H1 (cell line): ENCODE data around the gene SMAD1. TPM values are rescaled to one million over a fixed set of nuclear protein-coding genes. Genes with fewer than 3 reads are reported as not detected.

ENCODE experiments used
- CTCF ChIA-PET: fragments of 300-600 bp; sonication (Branson Sonifier 250); formaldehyde crosslinking; loops from one replicate; lab custom pipeline; 2021; ENCODE audit not compliant: partially characterized antibody; lab: Charles Lee
- POLR2A ChIA-PET: fragments of 300-600 bp; sonication (Branson Sonifier 250); formaldehyde crosslinking; loops from one replicate; lab custom pipeline; 2021; ENCODE audit warnings: inconsistent platforms; ENCODE audit not compliant: partially characterized antibody; lab: Charles Lee
- DNase-seq, 2 experiments: peaks; one replicate each; pipeline versions ENCODE4 v3.0.0 to v3.0.0-alpha.2; 2010 to 2022; ENCODE audit warnings: low spot score in 2 of 2, low read depth in 1 of 2, mixed read lengths in 1 of 2
- FAIRE-seq: peaks from 2 replicates; lab custom pipeline; 2011; peaks lifted over from hg19 to GRCh38; lab: Jason Lieb, UNC
- H2AFZ ChIP-seq: 2 replicates; pipeline ENCODE4 v1.8.1; 2012; ENCODE audit warnings: low read length, inconsistent platforms
- H2AK5ac ChIP-seq: 2 replicates; pipeline ENCODE4 v1.6.1; 2013; ENCODE audit warnings: low read depth, low read length
- H2BK120ac ChIP-seq: replicated peaks from 2 replicates; pipeline ENCODE3; 2013; ENCODE audit warnings: low read depth, low read length, inconsistent platforms
- H2BK12ac ChIP-seq: 2 replicates; pipeline ENCODE4 v1.6.1; 2013; ENCODE audit warnings: low read depth, low read length
- H2BK15ac ChIP-seq: 2 replicates; pipeline ENCODE4 v1.6.1; 2013; ENCODE audit warnings: low read length
- H2BK20ac ChIP-seq: 2 replicates; pipeline ENCODE4 v1.6.1; 2013; ENCODE audit warnings: low read length
- H2BK5ac ChIP-seq: 2 replicates; pipeline ENCODE4 v1.6.1; 2013; ENCODE audit warnings: low read depth, low read length
- H3K14ac ChIP-seq: 2 replicates; pipeline ENCODE4 v1.6.1; 2013; ENCODE audit warnings: inconsistent platforms; ENCODE audit not compliant: insufficient read length
- H3K18ac ChIP-seq: 2 replicates; pipeline ENCODE4 v1.6.1; 2013; ENCODE audit warnings: low read length; ENCODE audit errors: extremely low read depth
- H3K23ac ChIP-seq: 2 replicates; pipeline ENCODE4 v1.6.1; 2013; ENCODE audit warnings: inconsistent platforms; ENCODE audit not compliant: insufficient read length
- H3K23me2 ChIP-seq: 2 replicates; pipeline ENCODE4 v1.6.1; 2013; ENCODE audit warnings: low read depth, low read length
- H3K27ac ChIP-seq: 2 replicates; pipeline ENCODE4 v1.6.1; 2011; ENCODE audit warnings: low read depth, low read length, inconsistent platforms
- H3K27me3 ChIP-seq, 4 experiments: replicated peaks in 1 of 4; 1 replicate in 1 of 4; 2 replicates in 3 of 4; pipeline versions ENCODE4 v1.6.1 to v1.8.1; 2011 to 2013; ENCODE audit warnings: low read length in 3 of 4, mild to moderate bottlenecking in 3 of 4, inconsistent platforms in 2 of 4, mixed read lengths in 2 of 4, moderate library complexity in 1 of 4; ENCODE audit not compliant: control insufficient read depth in 3 of 4, insufficient read depth in 3 of 4; ENCODE audit errors: extremely low read depth in 1 of 4
- H3K36me3 ChIP-seq, 4 experiments: 2 replicates each; pipeline versions ENCODE4 v1.6.1 to v1.8.1; 2011 to 2013; ENCODE audit warnings: mild to moderate bottlenecking in 4 of 4, low read length in 3 of 4, moderate library complexity in 2 of 4, control low read depth in 1 of 4, inconsistent platforms in 1 of 4; ENCODE audit not compliant: insufficient read depth in 4 of 4, control insufficient read depth in 2 of 4
- H3K4ac ChIP-seq: replicated peaks from 2 replicates; pipeline ENCODE3; 2013; ENCODE audit warnings: low read length, low read depth, mixed read lengths, inconsistent platforms; ENCODE audit not compliant: insufficient read length
- H3K4me1 ChIP-seq, 4 experiments: replicated peaks in 1 of 4; 1 replicate in 1 of 4; 2 replicates in 3 of 4; pipeline versions ENCODE4 v1.6.1 to v1.8.1; 2011 to 2013; ENCODE audit warnings: low read length in 3 of 4, inconsistent platforms in 2 of 4, mixed read lengths in 1 of 4; ENCODE audit not compliant: insufficient read depth in 4 of 4, control insufficient read depth in 3 of 4
- H3K4me2 ChIP-seq, 2 experiments: 2 replicates each; pipeline versions ENCODE4 v1.6.1 to v1.8.1; 2011 to 2013; ENCODE audit warnings: low read depth in 2 of 2, low read length in 2 of 2, control low read depth in 1 of 2, inconsistent platforms in 1 of 2, mild to moderate bottlenecking in 1 of 2; ENCODE audit not compliant: insufficient read depth in 1 of 2
- H3K4me3 ChIP-seq, 4 experiments: fragments of 200-600, 300-600 bp in 1 of 4; sonication (generic), shearing (Covaris generic), sonication (Bioruptor Twin) in 1 of 4; 2 replicates each; pipeline versions ENCODE4 v1.5.1 to v1.8.1; 2011 to 2016; ENCODE audit warnings: low read length in 4 of 4, low read depth in 3 of 4, control low read depth in 2 of 4, inconsistent platforms in 2 of 4, mild to moderate bottlenecking in 2 of 4, mixed read lengths in 1 of 4, moderate library complexity in 1 of 4; ENCODE audit not compliant: insufficient read depth in 2 of 4; ENCODE audit errors: extremely low read depth in 1 of 4
- H3K56ac ChIP-seq: replicated peaks from 2 replicates; pipeline ENCODE3; 2013; ENCODE audit warnings: low read depth, mild to moderate bottlenecking, mixed read lengths, low read length, inconsistent platforms; ENCODE audit not compliant: insufficient read length
- H3K79me1 ChIP-seq: 2 replicates; pipeline ENCODE4 v1.6.1; 2013; ENCODE audit warnings: low read depth, low read length, control low read depth
- H3K79me2 ChIP-seq, 2 experiments: 2 replicates each; pipeline versions ENCODE4 v1.6.1 to v1.8.1; 2012 to 2013; ENCODE audit warnings: low read length in 2 of 2, mild to moderate bottlenecking in 2 of 2, inconsistent platforms in 1 of 2; ENCODE audit not compliant: insufficient read depth in 2 of 2, control insufficient read depth in 1 of 2
- H3K9ac ChIP-seq, 4 experiments: replicated peaks in 1 of 4; 1 replicate in 1 of 4; 2 replicates in 3 of 4; pipeline versions ENCODE4 v1.6.1 to v1.8.1; 2011 to 2013; ENCODE audit warnings: low read depth in 3 of 4, low read length in 3 of 4, control low read depth in 2 of 4, mild to moderate bottlenecking in 2 of 4, moderate library complexity in 2 of 4, inconsistent platforms in 1 of 4; ENCODE audit errors: extremely low read depth in 1 of 4
- H3K9me3 ChIP-seq, 2 experiments: 2 replicates each; pipeline versions ENCODE4 v1.6.1 to v1.8.1; 2012 to 2013; ENCODE audit warnings: mild to moderate bottlenecking in 2 of 2, moderate library complexity in 2 of 2, control low read depth in 1 of 2, inconsistent platforms in 1 of 2, low read depth in 1 of 2, low read length in 1 of 2, mixed read lengths in 1 of 2; ENCODE audit not compliant: insufficient read depth in 2 of 2
- H4K20me1 ChIP-seq, 2 experiments: replicated peaks in 1 of 2; 2 replicates each; pipeline versions ENCODE3 to v1.8.1; 2011 to 2013; ENCODE audit warnings: inconsistent platforms in 2 of 2, low read length in 2 of 2, mild to moderate bottlenecking in 1 of 2; ENCODE audit not compliant: insufficient read depth in 2 of 2, control insufficient read depth in 1 of 2
- H4K5ac ChIP-seq: 2 replicates; pipeline ENCODE4 v1.6.1; 2013; ENCODE audit warnings: low read length, low read depth, mixed read lengths, inconsistent platforms; ENCODE audit not compliant: insufficient read length
- H4K8ac ChIP-seq: 2 replicates; pipeline ENCODE4 v1.8.0; 2013; ENCODE audit warnings: mild to moderate bottlenecking, moderate library complexity, low read length, inconsistent platforms; ENCODE audit not compliant: insufficient read depth; ENCODE audit errors: extremely low read depth
- H4K91ac ChIP-seq: replicated peaks from 2 replicates; pipeline ENCODE3; 2013; ENCODE audit warnings: low read length, mixed read lengths, inconsistent platforms; ENCODE audit not compliant: insufficient read length
- ASH2L ChIP-seq: fragments of 200-600, 300-600 bp; sonication (generic); IDR thresholded peaks from one replicate; pipeline ENCODE4 v1.7.1; 2017; ENCODE audit warnings: low read length
- BRCA1 ChIP-seq: IDR thresholded peaks from 2 replicates; pipeline ENCODE4 v1.6.1; 2012; ENCODE audit warnings: low read depth, low read length, improper control_type of control experiment
- CBX5 ChIP-seq: fragments of 300-800, 300-1000 bp; sonication (generic); IDR thresholded peaks from 2 replicates; pipeline ENCODE4 v1.7.1; 2016; ENCODE audit warnings: antibody characterized with exemption, low read length, low read depth
- CHD2 ChIP-seq: IDR thresholded peaks from 2 replicates; pipeline ENCODE4 v1.6.1; 2012; ENCODE audit warnings: low read length, improper control_type of control experiment
- CTBP2 ChIP-seq: IDR thresholded peaks from 2 replicates; pipeline ENCODE4 v1.7.0; 2011; ENCODE audit warnings: borderline replicate concordance, mild to moderate bottlenecking, moderate library complexity, mixed read lengths, low read length; ENCODE audit not compliant: insufficient read depth, insufficient read length
- FOSL1 ChIP-seq: IDR thresholded peaks from 2 replicates; pipeline ENCODE4 v1.6.1; 2011; ENCODE audit warnings: mild to moderate bottlenecking, low read depth, low read length, moderate library complexity; ENCODE audit not compliant: insufficient read depth
- GTF2F1 ChIP-seq: IDR thresholded peaks from 2 replicates; pipeline ENCODE4 v1.6.1; 2012; ENCODE audit warnings: low read depth, low read length, improper control_type of control experiment, borderline replicate concordance
- JUND ChIP-seq: IDR thresholded peaks from 2 replicates; pipeline ENCODE4 v1.6.1; 2011; ENCODE audit warnings: mild to moderate bottlenecking, improper control_type of control experiment, low read length
- KDM4A ChIP-seq: IDR thresholded peaks from one replicate; pipeline ENCODE4 v1.7.1; 2012; ENCODE audit warnings: low read depth, mild to moderate bottlenecking, moderate library complexity, low read length, inconsistent platforms; ENCODE audit not compliant: severe bottlenecking
- POU5F1 ChIP-seq: IDR thresholded peaks from 2 replicates; pipeline ENCODE4 v1.6.1; 2011; ENCODE audit warnings: low read depth, mild to moderate bottlenecking, low read length, moderate library complexity
- RFX5 ChIP-seq: IDR thresholded peaks from 2 replicates; pipeline ENCODE4 v1.6.1; 2011; ENCODE audit warnings: low read depth, low read length, improper control_type of control experiment, borderline replicate concordance
- SIX5 ChIP-seq: IDR thresholded peaks from 2 replicates; pipeline ENCODE4 v1.6.1; 2011; ENCODE audit warnings: mild to moderate bottlenecking, low read depth, low read length
- TCF12 ChIP-seq: IDR thresholded peaks from 2 replicates; pipeline ENCODE4 v1.6.1; 2011; ENCODE audit warnings: low read depth, mild to moderate bottlenecking, low read length
- WGBS, 2 experiments: shearing (Covaris generic) in 1 of 2; methylation state at CpG; one replicate each; pipeline versions ENCODE4 v1.1.6 to v1.1.7; 2013 to 2015; ENCODE audit warnings: low lambda C conversion rate in 2 of 2, mixed read lengths in 2 of 2, inconsistent platforms in 1 of 2, low coverage in 1 of 2, missing lambda C conversion rate in 1 of 2; ENCODE audit not compliant: insufficient replicate concordance in 2 of 2, insufficient coverage in 1 of 2, insufficient read length in 1 of 2; ENCODE audit errors: extremely low coverage in 1 of 2, missing lambda C conversion rate in 1 of 2; 5-methylcytosine and 5-hydroxymethylcytosine counted together
- polyA plus RNA-seq, 7 experiments: library from polyadenylated mRNA; depleted of rRNA in 3 of 7; stranded (reverse) in 5 of 7; unstranded in 2 of 7; fragments of >200 nt in 5 of 7; fragments of 200-250 nt in 2 of 7; gene quantifications; 1 replicate in 5 of 7; 2 replicates in 1 of 7; 4 replicates in 1 of 7; pipeline versions ENCODE4 v1.2.1 to v1.2.3, GENCODE V29; 2011 to 2013; ENCODE audit warnings: missing spikeins in 2 of 7, mixed read lengths in 2 of 7
- total RNA-seq: library from RNA; stranded (reverse); fragmentation: NEBNext Ultra II Directional; extraction: Animal tissue kit (Norgen Biotek cat#: 25700); gene quantifications from 2 replicates; pipeline ENCODE4 v1.2.1, GENCODE V29; 2021
- TF ChIP-seq, protein P1 (sequence below): IDR thresholded peaks from 2 replicates; pipeline ENCODE4 v1.6.1; 2011; ENCODE audit warnings: low read depth, mild to moderate bottlenecking, low read length; ENCODE audit not compliant: insufficient read depth

SMAD1 gene
- total and polyA plus RNA-seq, 2 of the 8 experiments (the other 6 are each of a cell fraction or from before 2014, with no cell fraction given) = 22.6 to 25.3 TPM

DNA sequence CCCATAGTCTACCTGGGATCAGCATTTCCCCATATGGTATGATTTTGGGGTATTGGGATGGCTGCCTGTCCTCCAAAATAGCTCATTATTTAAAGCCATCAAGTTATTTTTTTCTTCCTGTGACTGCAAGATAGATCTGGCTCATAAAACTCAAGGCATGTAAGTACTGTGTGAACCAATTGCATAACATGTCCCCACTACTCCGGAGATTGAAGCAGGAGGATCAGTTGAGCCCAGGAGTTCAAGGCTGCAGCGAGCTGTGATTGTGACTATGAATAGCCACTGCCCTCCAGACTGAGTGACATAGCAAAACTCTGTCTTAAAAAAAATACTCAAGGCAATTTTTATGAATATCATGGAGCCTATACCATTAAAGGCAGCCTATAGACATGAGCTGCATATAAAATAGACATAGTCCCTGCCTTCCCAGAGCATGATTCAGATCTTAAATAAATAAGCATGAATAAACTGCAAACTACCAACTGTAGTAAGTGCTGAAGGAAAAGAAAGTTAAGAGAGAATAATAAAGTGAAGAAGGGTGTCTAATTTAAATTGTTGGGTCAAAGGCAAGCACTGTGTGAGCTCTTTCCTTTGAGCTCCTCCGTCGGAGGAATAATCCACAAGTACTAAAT lies 120.6 kb downstream of the SMAD1 start:
- no peak overlapping the region for H4K5ac ChIP-seq
- no peak overlapping the region for H3K4me2 ChIP-seq
- H3K9ac ChIP-seq = no peak overlapping the region
- H3K79me1 ChIP-seq = no peaks in the 10 kb centered on the region
- no peak overlapping the region for H2BK15ac ChIP-seq
- WGBS, 2 experiments = 90% methylated on average over 4 of the region's 4 CpGs; no CpG with 5 or more reads in 1 of the 2 experiments
- H4K91ac ChIP-seq = no peak overlapping the region
- no peaks in the 10 kb centered on the region for H3K4me1 ChIP-seq
- no peak overlapping the region for H2BK12ac ChIP-seq
- DNase-seq = no peak
- POLR2A ChIA-PET = no interaction called here
- H4K8ac ChIP-seq = no peak overlapping the region
- H2AFZ ChIP-seq = no peak overlapping the region
- no peaks in the 10 kb centered on the region for H3K36me3 ChIP-seq
- H4K20me1 ChIP-seq = no peaks in the 10 kb centered on the region
- H3K27me3 ChIP-seq = no peaks in the 10 kb centered on the region
- no peak overlapping the region for H3K4ac ChIP-seq
- no peak overlapping the region for H3K23ac ChIP-seq
- H3K56ac ChIP-seq = no peak overlapping the region
- H3K9me3 ChIP-seq = peaks cover 2 to 4% of the 10 kb centered on the region in 2 experiments; a peak in 3 of 4 replicates
- H3K14ac ChIP-seq = no peak overlapping the region
- H3K27ac ChIP-seq = no peak overlapping the region
- no peak overlapping the region for H3K4me3 ChIP-seq
- CTCF ChIA-PET = interaction anchor here (0.5 to 2.2 kb wide), 11 partner anchors 8 to 948 kb away, joined by 3 to 10 read pairs (median 4); no protein-coding TSS in a partner anchor
- H2BK120ac ChIP-seq = no peak overlapping the region
- H3K18ac ChIP-seq = no peak overlapping the region
- H3K23me2 ChIP-seq = no peaks in the 10 kb centered on the region
- no peak overlapping the region for H2AK5ac ChIP-seq
- FAIRE-seq = no peak
- H2BK20ac ChIP-seq = no peak overlapping the region
- H3K79me2 ChIP-seq = no peaks in the 10 kb centered on the region
- H2BK5ac ChIP-seq = no peak overlapping the region
- TF ChIP-seq RFX5 = no peak
- no peak for TF ChIP-seq KDM4A
- TF ChIP-seq, protein P1, sequence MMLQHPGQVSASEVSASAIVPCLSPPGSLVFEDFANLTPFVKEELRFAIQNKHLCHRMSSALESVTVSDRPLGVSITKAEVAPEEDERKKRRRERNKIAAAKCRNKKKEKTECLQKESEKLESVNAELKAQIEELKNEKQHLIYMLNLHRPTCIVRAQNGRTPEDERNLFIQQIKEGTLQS = no peak
- no peak for TF ChIP-seq TCF12
- no peak for TF ChIP-seq GTF2F1
- no peak for TF ChIP-seq JUND
- TF ChIP-seq CBX5 = no peak
- TF ChIP-seq BRCA1 = no peak
- TF ChIP-seq ASH2L = no peak
- no peak for TF ChIP-seq SIX5
- no peak for TF ChIP-seq POU5F1
- TF ChIP-seq CTBP2 = no peak
- no peak for TF ChIP-seq CHD2
- no peak for TF ChIP-seq FOSL1
